GM12801 (cell line): ENCODE data around the gene MCM6.

Experiments used
- CTCF ChIP-seq: IDR thresholded peaks from one replicate; pipeline ENCODE4 v1.5.1; 2011; ENCODE audit warnings: control low read depth; ENCODE audit not compliant: insufficient read length; ENCODE audit errors: extremely low read depth

The MCM6 gene

DNA sequence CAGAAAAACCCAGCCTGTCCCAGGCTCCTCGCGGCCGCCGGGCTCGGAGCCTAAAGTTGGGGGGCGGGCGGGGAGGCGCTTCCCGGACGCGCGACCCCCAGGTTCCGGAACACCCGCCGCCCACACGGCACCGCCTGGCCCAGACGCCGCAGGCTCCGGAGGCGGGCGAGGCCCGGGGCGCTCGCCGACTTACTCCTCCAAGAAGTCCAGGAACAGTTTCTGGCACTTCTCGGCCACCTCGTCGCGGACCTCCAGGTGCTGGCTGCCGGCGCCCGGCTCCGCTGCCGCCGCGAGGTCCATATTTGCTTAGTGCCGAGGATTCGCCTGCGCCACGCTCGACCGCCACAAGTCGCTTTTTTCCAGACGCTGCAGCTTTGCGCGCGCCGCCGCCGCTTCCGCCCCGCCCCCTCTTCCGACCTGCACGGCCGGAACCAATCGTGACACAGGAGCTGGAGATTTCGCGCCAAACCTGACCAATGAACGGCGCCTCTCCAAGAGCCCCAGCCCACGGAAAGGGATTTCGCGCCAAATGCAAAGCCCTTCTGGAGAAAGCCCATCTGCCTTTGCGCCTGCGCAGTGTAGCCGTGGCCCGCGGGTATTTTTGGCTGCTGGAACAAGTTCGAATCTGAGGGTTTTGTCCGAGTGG is at the start of gene MCM6:
Gene MCM6, minus strand, starts transcription at position 378 of the 646 bp plus-strand sequence. Its CDS starts 78 bp downstream, at position 300.
- no peak for TF ChIP-seq CTCF

- TF ChIP-seq CTCF, result no peak
Observed at GRCh38 chr2:135925571-135925970, 49.3 kb upstream of the MCM6 start.

DNA sequence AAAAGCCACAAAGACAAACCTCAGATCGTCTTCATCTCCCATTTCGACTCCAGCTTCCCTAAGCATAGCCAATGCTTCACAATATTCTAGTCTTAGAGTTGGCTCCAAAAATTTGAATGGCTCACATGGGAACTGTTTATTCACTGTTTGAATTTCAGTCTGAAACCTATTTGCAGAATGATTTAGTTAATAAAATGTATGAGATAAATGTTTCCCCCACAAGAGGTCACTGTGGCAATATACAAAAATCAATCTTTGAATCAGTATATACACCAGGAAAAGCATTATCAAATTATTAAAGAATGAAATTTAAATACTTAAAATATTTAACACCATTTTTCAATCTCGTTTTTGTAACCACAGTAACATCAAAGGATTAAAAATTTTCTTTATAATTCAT is 40.0 kb upstream of the MCM6 start:
- TF ChIP-seq CTCF, result no peak

DNA sequence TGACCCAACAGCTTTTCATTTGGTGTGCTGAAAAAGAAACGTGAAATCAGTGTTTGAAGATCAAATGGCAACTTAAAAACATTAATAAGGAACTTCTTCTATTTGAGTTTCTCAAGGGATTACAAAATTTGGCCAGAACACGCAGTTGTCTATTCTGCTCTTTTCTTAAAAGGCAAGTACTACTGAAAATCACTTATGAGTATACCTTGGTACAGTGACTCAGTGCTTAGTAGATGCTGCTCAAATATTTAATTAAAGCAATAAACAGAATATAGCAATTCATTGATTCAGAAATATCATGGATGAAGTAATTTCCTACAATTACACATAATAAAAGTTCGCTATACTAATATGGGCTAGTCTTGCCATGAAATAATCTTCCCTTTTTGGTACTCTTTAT is 38.2 kb upstream of the MCM6 start:
- TF ChIP-seq CTCF, result no peak

- TF ChIP-seq CTCF, result no peak
Observed at GRCh38 chr2:135913727-135914365, 37.6 kb upstream of the MCM6 start.

GRCh38 chr2:135909976-135910375 is 33.7 kb upstream of the MCM6 start:
- TF ChIP-seq CTCF, result no peak

GRCh38 chr2:135905679-135906078 is 29.4 kb upstream of the MCM6 start:
- no peak for TF ChIP-seq CTCF
